ENCODE results near the gene RAB7A. TPM values are rescaled to one million over a fixed set of nuclear protein-coding genes. Genes with fewer than 3 reads are reported as not detected.
A peak's percentile ranks its signal among the peaks of the same experiment; 100 is the strongest.

The RAB7A gene
- polyA plus RNA-seq, 1 donor, result 140 TPM

DNA sequence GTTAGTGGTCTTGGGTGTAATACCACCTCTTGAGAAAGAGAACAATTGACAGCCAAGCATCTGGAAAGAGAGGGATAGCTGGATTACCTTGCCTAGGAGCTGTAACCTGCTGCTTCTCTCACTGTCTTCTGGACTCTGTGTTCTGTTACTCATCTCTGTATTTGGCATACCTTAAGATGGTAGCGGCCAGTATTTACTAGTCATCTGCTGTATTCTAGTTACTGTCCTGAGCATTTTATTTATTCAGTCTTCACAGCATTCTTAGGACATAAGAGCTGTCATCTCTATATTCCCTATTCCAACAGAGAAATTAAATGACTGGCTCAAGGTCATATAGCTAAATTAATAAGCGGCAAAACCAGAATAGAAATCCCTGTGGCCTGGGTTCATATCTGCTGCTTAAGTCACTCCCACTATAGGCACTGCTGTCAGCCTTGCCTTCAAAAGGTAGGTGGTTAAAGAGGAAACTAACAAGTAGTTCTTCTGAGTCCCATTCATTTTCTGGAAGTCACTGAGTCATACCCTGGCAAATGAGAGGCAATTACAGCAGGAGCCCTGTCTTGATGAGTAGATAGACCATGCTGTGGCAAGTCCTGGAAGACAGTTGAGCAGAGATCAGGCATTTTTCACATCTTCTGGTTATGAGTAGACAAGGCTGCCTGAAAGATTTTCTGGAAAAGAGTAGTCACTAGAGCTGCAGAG, 68.2 kb downstream of the RAB7A start:
- DNase-seq, result no peak

DNA sequence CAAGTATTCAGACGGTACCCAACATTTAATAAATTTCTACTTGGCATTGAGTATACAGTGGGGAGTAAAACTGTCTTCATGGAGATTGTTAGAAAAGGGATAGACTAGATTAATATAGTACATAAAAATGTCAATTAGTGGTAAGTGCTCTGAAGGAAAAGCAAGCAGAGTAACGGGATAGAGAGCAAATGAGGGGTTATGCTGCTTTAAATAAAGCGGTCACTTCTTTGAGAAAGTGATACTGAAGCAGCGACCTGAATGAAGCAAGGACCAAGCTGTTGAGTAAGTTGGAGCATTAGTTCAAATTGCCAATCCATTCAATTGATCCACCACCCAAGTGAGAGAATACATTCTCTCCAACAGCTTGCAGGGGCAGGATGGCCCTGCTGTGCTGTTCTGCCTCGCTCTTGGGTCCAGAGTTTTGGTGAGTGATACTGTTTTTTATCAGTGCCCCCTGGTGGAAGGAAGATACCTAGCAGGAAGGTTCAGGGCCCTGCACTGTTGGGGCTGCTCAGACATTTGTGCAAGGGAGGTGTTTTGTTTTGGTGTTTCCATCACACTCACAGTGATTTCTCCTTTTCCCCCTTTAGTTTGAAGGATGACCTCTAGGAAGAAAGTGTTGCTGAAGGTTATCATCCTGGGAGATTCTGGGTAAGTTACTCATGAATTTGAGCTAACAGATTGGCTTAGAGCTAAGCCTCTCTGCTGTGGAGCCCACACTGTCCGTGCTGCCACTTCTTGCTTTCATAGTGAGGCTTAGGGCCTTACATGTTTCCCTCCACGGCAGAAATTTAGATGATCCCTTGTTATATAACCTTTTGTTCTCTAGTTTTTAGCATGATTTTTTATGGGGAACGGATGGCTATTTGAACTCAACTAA, 69.0 kb downstream of the RAB7A start:
- peak; percentile 60 for DNase-seq

DNA sequence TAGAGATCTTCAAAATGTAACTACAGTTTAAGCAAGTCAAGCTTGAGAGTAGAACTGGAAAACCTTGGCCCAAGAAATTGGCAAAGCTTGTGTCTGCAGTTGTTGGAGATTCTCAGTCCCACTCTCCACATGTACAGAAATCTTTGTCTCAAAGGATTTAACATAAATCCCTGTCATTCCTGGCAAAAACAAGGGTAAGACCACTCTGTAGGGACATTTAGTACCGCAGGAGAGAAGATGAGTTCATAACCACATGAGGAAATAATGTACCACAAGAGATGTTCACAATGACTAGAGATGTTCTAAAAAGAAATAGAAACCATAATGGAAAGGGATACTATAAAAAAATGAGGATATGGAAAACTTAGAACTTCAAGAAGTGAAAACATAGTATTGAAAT, 73.7 kb downstream of the RAB7A start:
- no peak for DNase-seq

DNA sequence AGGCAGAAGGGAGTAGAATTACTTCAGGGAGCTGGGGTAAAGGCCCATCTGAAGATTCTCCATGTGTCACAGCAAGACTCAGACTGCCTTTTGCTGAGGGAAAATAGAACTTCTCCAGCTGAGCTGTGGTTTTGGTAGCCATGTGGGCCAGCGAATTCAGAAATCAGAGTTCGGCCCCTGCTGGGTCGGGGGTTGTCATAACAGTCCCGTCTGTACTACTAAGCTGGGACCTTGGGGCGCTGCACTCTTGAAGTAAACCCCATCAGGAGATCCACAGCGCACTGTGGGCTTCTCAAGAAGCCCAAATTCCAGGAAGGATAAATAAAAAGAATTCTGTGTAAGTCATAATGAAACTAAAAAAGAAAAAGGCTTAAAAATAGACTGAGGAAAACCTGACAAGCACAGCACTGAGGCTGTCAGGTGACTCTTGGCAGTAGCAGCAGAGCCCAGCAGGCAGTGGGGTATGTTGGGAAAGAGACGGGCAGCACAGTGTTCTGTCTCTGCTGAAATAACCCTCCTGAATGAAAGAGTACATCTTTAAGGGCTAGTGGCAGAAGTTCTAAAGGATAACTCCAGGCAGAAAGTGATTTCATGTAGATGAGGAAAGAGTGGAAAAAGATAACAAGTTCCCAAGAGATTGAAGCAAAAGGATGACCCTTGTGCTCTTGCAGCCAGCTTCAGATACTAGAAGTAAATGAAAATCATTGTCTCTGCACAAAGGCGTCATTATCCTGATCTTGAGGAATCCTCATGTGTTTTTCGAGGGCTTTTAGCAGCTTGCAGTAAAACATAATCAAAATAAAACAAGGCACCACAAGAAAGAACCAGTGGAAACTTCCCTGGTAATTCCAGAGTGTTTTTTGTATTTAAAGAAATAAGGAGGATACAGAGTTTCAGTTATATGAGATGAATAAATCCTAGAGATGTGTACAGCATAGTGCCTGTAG, 74.5 kb downstream of the RAB7A start:
- DNase-seq, result no peak

DNA sequence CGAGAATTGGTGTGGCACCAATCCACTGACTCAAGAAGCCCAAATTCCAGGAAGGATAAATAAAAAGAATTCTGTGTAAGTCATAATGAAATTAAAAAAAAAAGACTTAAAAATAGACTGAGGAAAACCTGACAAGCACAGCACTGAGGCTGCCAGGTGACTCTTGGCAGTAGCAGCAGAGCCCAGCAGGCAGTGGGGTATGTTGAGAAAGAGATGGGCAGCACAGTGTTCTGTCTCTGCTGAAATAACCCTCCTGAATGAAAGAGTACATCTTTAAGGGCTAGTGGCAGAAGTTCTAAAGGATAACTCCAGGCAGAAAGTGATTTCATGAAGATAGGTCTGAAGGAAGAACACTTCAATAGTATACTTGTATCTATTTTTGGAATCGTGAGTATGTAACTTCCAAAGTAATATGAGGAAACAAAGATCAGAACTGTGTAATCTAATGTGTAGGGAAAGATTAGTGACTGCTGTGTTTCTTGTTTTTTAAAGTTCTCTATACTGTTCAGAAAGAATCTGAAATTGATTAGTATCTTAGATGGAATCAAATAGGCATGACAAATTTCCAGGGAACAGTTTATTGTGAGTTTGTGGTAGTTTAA, 75.9 kb downstream of the RAB7A start:
- DNase-seq, result no peak

DNA sequence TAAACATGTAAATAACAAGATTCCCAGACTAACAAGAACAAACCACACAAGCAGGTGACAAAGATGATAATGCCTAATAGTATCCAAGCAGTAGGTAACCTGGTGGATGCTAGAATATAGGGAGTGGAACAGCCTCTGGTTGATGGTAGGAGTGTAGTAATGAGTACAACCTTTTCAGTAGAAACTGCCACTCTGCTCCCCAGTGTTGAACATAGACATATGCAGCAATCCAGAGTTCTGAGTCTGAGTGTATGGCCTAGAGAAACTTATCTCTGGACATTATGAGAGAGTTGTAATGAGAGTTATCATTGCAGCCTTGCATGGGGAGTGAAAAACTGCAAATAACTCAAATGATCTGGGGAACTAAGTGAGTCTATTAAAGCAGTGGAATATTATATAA, 77.3 kb downstream of the RAB7A start:
- DNase-seq, result no peak

DNA sequence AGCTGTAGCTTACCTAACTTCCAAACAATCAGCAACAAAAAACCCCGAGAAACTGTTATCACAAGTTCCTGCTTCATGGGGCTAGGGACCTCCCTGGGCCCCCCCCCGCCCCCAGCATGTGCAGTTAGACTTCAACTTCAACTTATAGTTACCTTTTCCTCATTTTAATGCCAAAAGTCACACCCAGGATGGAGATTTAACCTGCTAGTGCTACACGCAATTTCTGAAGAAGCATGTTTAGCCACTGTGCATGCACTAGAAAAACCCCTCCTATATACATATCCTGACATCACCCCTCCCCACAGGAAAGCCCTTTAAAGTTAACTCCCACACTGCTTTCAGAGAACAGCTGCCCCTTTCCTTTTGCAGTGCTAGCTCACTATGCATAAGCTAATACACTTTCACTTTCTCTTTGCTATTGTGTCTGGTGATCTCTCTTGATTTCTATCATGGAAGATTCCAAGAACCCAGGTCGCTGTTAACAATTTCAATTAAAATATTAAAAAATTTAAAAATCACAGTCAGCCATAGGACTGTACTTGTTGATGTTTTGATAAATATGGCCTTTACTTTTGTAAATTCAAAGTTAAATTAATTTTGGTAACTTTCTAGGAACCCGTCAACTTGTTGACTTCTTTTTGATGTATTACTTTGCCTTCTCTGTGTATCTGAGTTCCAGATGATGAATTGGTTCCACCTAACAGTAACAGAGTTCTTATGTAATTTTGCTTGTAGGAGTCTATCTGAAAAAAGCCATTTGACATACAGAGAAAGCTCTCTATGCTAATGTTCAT, 78.2 kb downstream of the RAB7A start:
- no peak for DNase-seq

DNA sequence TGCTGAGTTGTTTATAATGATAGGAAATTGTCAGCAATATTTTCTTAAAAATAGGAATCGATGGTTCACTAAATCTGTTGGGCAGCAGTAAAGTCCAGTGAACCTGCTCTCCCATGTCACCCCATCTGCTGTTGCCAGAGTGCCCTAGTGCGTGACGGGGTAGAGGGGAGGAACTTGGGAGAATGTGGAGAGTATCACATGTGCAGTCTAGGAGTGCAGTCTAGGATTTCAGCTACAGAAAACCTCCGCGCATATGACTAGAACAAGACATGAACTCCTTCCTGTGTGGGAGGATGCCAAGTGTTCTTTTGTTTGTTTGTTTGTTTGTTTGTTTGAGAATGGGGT, 78.8 kb downstream of the RAB7A start:
- no peak for DNase-seq

DNA sequence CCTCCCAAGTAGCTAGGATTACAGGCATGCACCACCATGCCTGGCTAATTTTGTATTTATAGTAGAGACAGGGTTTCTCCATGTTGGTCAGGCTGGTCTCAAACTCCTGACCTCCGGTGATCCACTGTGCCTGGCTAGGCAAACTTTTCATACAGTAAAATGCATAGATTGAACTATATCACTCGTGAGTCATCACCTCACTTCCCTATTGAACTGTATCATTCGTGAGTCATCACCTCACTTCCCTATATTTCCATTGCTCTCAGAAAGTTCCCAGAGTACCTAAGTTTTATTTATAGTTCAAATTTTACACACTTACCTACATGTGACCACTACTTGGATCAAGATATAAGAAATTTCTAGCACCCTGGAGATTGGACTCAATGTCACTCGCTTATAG, 79.8 kb downstream of the RAB7A start:
- DNase-seq, result no peak

DNA sequence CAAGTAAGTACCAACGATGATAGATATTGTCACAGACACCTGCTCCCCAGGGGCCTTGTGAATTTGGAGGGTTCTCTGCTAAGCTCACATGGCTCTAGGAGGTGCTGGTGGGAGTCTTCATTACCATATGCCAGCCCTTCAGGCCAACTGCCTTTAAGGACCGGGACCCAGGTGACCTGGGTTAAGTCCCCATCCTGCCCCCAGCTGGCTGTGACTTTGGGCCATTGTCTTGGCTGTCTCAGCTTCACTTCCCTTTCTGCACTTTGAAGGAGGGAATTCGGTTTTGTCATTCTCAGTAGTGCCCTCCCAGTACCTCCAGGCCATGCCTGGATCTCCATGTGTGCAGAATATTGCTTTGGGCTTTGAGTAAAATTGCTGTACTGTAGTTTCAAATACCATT, 80.6 kb downstream of the RAB7A start:
- no peak for DNase-seq

DNA sequence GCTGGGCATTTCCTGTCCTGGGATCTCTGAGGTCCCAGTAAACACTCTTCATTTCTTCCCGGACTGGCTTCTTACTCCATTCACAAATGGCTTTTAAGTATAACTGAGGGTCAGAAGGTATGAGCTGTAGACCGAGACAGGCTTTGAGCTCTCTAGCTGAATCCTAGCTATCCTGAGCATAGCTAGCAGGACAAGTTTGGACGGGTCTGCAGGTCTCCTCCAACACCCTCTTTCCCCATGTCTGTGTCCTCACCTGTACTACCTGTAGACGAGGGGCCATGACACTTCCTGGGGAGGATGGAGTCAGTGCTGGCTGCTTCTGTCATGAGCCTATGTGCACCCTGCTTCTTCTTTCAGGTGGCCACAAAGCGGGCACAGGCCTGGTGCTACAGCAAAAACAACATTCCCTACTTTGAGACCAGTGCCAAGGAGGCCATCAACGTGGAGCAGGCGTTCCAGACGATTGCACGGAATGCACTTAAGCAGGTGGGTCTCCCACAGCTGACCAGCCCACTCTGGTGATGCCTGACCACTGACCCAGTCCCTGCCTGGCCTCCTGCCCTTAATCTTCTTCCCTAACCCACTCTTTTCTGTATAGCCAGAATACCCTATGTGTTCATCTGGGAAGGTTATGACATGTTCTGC, 81.3 kb downstream of the RAB7A start:
- no peak for DNase-seq

DNA sequence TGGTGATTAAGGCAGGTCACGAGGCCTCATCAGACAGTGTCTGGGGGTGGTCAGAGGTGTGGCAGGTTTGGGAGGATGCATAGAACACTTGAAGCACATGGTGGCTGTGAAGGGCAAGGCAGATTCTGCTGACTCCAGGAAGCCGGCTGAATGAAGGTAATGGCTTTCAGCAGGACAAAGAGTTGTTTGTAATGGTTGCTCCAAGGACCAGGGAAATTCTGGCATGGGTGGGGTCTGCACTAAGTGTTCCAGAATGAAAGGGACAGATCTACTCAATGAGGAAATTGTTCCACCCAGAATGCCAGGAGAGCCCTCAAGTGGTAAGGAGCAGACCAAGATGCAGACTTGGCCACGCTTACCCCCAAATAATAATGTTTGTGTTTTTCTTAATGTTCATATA, 82.7 kb downstream of the RAB7A start:
- DNase-seq, result no peak

DNA sequence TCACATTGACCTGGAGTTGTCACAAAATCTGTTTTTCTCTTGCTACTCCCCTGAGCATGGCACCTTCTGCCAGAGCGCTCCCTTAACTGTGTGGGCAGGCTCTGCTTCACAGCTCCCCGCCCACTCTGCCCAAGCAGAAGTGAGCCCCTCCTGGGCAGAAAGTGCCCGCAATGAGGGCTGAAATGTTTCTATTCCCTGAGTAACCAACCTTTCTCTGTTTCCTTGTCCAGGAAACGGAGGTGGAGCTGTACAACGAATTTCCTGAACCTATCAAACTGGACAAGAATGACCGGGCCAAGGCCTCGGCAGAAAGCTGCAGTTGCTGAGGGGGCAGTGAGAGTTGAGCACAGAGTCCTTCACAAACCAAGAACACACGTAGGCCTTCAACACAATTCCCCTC, 87.1 kb downstream of the RAB7A start:
- no peak for DNase-seq

DNA sequence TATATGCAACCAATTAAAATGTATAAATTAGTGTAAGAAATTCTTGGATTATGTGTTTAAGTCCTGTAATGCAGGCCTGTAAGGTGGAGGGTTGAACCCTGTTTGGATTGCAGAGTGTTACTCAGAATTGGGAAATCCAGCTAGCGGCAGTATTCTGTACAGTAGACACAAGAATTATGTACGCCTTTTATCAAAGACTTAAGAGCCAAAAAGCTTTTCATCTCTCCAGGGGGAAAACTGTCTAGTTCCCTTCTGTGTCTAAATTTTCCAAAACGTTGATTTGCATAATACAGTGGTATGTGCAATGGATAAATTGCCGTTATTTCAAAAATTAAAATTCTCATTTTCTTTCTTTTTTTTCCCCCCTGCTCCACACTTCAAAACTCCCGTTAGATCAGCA, 88.1 kb downstream of the RAB7A start:
- no peak for DNase-seq

DNA sequence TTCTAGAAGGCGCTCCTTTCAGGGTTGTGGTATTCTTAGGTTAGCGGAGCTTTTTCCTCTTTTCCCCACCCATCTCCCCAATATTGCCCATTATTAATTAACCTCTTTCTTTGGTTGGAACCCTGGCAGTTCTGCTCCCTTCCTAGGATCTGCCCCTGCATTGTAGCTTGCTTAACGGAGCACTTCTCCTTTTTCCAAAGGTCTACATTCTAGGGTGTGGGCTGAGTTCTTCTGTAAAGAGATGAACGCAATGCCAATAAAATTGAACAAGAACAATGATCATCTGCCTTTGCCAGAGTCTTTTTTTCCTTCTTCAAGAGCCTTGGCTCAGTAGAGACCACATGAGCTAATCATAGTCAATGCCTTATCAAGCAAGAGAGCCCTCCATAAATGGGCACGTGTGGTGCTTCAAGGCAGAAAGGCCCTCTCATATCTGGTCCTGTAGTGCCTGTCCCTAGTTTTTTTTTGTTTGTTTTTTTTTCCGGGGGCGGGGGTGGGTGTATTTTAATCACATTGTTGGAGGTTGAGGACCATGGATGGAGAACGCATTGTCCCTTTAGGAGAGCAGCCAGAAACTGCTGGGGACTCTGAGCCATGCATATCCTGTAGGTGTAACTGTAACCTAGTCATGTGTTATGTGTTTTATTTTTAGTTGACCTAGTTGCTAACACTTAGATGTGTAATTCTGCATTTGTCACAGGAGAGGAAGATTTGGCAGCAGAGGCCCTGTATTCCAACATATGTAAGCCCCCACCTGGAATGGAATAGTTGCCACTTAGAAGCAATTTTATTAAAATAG, 88.7 kb downstream of the RAB7A start:
- no peak for DNase-seq

DNA sequence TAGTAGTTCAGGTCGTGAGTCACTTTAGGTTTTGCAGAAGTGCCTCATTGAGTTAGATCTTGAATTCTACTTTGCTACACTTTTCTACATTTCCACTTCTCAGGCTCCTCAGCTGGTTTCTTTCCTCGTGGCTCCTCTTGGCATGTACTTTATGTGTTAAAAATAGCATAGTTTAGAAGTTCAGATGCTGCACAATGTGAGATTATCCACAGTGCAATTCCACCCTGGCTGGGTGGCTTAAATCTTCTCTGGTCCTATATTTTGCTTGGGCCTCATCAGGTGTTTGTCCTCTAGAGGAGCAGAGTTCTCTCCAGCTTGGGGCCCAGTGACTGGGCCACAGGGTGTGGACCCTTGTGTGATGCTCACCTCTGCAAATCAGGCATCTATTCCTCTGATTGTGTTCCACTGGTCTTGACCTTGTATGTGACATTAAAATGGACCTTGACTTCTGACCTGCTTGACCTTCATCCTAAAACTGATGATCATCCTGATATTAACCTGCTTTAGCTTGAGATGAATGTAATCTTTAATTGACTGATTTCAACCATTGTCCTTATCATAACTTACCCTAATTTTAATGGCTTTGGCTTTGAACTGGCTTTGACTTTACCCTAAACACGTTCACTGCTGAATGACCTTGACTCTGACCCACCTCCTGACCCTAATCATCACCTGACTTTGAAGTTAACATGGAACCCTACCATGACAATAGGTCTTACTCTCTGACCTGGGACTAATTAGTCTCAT, 89.5 kb downstream of the RAB7A start:
- DNase-seq, result no peak

DNA sequence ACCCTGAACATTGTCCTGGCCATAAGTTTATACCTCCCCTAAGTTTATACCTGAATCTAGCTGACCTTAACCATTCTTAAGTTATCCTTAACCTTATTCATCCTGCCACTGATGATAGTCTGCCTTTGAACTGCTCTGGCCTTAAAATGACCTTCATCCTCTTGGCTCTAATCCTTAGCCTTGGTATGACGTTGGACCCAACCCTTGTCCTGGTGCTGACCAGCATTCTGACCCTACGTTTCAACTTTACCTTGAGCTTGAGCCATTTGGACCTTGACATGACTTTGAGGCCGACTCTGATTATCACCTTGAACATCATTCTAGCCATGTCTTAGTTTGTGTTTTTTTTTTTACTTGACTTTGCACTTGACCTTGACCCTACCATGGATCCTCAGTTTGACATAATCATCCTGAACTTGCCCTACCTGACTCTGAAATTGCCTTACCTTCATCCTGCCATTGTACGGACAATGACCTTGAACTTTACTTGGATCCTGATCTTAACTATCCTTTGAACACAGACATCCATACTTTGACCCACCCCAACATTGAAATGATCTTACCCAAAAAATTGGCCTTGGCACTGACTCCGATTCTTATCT, 92.3 kb downstream of the RAB7A start:
- DNase-seq, result no peak

DNA sequence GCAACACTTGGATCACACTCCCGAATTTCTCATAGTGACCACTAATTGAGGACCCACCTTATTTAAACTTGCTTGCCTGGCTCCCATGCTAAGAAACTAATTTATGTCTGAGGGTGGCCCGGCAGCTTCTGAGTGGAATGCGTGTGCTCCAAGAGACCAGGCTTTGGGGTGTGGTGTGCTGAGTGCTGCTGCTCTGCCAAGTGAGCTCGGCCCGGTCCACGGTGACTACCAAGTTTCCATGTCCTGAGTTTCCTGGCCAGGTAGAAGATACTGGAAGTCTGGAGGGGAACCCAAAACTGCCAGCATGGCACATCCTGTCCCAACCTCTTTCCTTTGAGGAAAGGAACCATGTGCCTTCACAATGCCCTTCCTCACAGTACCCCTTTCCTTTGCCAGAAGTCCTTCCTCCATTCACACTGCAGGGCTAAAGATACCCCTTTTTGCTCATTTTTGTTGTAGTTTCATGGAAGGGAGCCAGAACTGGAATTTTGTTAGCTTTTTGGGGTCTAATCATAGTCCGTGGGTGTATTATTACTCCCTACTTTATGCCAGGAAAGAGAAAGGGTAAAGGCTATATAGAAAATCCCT, 94.4 kb downstream of the RAB7A start:
- DNase-seq, result no peak

DNA sequence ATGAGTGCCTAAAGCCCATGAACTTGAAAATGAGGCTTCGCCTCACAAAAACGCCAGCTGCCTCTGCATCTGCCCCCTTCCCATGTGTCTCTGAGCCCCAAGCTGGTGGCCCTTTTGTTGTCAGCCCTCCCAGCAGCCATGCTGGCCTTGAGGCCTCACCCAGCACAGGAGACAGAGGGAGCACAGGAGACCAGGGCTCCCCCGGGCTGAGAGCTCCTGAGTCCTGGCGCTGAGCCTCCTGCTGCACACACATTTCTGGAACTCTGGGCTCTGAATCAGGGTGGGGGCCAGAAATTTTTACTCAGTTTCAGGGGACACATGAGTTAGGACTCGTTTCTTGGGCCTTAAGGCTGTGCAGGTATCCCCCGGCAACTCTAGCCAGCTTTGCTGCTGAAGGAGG, 97.0 kb downstream of the RAB7A start:
- DNase-seq, result no peak
